GM19468 (cell line): ENCODE results near the gene LCA5L.
"Not testable (repeated sequence)": the region's sequence is repeated elsewhere in the genome, so short reads cannot be mapped to it uniquely, and the experiment has no call there.

Experiments
- ATAC-seq: cut with Tn5 transposase; IDR thresholded peaks from one replicate; pipeline ENCODE4 v1.9.1; 2021; ENCODE audit warnings: mild to moderate bottlenecking, moderate library complexity, moderate number of reproducible peaks; ENCODE audit not compliant: unreplicated experiment; ENCODE audit errors: extremely low read depth

LCA5L gene

DNA sequence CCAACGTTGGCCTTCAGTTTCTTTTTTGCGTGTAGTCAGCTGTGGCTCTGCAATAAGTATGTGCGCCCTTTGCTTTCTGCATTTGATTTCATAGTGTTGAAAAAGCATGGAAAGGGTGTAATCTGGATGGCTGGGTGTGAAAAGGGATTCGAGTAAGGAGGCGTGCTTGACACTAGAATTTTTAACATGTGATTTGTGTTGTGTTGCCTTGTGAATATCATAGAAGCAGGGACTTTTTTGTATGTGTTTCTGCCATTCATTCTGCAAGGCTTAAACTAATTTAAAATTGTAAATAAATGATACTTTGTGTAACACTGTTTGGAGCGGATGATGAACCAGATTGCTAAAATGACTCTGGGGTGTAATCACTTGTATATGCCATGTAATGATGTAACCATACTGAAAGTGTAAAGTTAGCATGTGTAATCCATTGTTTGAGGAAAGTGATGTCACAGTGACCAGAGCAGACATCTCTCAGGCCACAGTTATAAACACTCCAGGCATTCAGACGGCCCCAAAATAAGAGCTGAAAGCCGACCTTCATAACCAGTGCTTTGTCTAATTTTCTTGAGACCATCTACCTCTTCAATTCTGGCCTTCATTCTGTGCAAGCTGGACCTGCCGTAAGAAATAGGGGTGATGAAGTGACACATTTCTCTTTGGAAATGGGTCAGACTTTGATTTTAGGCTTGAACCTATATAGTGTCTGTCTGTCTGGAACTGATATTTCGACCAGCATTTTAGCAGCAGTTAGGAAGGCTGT is 6.8 kb upstream of the LCA5L start:
- ATAC-seq, result no peak

DNA sequence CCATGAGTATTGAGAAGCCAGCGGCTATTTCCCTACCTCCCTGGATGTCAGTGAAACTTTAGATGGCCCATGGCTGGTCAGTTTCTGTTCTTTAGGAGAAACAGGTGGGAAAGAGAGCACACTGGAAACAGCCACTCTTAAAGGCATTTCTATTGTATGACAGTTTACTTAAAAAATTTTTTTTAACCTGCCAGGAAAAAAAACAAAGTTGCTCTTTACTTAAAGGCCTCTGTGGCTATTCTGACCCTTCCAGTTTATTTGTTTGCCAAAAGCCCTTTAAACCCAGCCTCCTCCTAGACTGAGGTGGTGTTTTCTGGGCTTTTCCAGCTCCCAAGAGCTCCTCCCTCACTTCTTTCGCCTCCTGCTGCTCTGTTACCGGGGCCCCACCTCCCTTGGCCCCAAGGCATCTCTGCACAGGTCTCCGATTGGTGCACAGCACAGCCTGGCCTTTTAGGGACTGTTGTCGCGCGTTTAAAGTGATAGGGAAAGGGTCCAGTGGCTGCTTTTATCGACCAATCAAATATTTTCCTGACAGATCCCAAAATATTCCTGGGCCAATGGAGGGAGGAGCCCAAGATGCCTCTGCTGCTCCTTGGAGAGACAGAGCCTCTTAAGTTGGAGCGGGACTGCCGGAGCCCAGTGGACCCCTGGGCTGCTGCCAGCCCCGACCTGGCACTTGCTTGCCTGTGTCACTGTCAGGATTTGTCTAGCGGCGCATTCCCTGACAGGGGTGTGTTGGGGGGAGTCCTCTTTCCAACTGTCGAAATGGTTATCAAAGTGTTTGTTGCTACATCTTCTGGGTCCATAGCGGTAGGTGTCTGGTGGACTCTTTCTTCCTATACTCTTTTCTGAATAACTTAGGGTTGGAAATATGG is 6.0 kb upstream of the LCA5L start, which contains the start of gene SH3BGR:
Gene SH3BGR (plus strand): TSS at position 639 of the 875 bp plus-strand sequence. CDS start 127 bp downstream, at position 766.
- no peak for ATAC-seq

DNA sequence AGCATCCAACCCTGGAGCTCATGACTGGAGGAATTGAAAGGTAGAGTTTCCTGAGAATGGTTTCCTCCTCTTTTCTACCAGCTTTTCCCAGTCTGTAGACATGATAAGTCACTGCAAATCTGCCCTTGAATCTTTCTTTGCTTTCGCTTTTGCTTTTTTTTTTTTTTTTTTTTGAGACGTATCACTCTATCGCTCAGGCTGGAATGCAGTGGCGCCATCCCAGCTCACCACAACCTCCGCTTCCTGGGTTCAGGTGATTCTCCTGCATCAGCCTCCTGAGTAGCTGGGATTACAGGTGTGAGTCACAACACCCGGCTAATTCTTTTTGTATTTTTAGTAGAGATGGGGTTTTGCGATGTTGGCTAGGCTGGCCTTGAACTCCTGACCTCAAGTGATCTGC is 1.7 kb upstream of the LCA5L start:
- no peak for ATAC-seq

DNA sequence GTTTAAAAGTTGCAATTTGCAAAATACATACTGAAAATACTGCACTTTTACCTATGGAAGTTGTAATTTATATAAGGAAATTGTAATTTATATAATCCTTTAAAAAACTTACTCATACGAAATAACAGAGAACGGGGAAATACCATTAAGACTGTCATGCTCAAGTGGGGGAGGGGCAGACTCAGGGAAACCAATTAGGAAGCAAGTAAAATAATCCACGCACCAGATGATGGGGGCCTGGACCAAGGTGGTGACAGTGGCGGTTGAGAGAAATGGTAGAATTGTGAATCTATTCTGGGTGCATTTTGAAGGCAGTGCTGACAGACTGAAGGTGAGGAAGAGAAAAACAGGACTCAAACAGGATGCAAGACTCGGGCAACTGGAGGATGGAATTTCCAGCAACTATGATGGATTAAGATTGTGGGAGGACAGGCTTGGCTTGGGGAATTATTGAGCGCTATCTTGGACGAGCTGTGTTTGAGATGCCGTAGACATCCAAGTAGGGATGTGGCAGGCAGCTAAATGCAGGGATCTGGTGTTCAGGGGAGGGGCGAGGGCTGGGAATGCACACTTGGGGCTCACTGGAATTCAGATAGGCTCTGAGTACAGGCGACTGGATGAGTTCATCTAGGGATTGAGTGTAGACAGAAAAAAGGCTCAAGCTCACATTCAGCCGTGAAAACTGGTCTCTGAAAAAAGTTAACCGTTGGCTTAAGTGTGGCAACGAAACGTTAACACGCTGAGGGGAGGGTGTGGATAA is 977 bp downstream of the LCA5L start:
- no peak for ATAC-seq

DNA sequence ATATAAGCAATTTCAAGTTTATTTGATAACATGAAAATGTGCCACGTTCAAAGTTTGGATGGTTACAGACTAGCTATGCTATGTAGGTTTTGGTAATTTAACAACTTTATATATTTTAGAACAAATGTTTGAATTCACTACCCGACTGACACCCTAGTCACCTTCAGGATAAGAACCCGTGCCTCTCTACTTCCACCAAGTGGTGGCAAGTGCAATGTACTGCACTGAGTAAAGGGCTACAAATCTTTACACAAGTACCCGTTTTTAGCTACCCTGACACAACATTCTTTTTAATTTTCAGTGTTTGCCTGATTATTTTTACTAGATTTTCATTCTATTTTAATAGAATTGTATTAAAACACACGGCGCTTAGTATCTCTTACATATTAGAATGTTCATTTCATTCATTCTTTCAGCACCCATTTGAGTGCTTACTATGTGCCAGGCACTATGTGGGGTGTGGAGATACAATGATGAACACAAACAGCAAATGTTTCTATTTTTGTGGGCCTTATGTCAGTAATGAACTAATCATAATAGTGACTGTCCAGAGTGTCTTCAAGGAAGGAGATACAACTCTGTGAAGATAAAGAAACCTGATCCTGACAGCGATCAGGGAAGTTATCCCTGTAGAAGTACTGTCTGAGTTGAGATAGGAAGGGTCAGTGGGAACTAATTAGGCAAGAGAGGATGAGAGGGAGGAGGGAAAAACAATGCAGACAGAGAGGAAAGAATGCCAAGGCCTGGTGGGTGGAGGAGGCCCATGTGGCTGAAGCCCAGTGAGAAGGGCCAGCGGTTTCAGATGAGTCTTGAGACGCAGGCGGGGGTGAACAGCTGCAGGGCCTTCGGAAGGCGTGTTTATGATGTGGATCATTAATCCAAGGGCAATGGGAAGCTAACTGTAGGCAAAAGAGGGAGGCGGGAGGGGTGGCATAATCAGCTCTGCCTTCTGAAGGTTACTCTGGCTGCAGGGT is 3.8 kb downstream of the LCA5L start:
- no peak for ATAC-seq

- ATAC-seq, result no peak
Measured at GRCh38 chr21:39439232-39439631, 6.3 kb downstream of the LCA5L start.

DNA sequence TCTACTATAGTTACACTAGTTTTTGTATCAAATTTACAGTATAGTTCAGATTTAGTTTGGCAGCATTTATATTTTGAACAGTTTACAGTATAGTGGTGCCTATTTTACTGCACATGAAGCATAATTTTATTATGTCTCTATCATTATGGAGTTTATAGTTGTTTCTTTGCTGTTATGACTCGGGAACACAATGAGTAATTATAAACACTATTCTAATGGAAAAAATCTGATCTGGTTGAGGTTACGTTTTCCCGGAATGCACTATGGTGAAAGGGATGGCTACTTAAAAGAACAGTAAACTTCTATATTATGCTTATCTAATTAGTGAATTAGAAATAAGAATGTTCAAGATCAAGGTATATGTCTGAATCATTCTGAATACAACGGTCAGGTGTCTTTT is 10.6 kb downstream of the LCA5L start:
- no peak for ATAC-seq

- no peak for ATAC-seq
Measured at GRCh38 chr21:39430954-39431353, 14.6 kb downstream of the LCA5L start.

- ATAC-seq, result no peak
Measured at GRCh38 chr21:39430457-39430856, 15.1 kb downstream of the LCA5L start.

DNA sequence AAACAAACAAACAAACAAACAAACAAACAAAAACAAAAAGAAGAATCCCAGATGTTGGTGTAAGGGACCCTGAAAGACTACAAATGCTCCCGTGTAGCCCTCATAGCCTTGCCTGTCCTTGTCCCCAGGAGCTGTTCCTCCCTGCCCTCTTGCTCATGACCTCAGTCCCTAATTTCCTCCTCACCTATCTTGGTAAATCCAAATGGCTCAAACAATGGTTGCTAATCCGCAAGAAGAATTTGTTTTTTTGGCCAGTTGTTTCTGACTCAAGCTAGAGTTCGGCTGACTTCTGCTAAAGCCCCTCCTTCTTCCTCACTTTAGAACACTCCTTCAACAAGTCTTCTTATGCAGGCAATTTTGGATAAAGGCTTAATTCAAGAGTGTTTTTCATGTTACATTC is 15.6 kb downstream of the LCA5L start:
- ATAC-seq, result no peak

DNA sequence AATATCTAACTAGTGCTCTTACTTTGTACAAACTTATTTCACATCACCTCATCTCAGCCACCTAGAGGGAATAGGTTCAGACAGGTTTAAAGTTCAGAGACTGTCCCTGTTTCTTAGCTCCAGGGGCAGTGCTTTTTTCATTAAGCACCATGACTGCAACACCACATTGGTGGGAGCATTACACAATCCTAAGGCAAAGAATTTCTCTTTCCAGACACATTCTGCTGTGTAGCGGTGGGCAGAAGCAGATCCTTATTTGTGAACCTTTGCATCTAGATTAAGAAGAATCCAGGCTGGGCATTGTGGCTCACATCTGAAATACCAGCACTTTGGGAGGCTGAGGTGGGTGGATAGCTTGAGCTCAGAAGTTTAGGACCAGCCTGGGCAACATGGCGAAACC is 16.1 kb downstream of the LCA5L start:
- ATAC-seq, result no peak

GRCh38 chr21:39422527-39423241 is 22.9 kb downstream of the LCA5L start:
- no peak for ATAC-seq

- ATAC-seq, result not testable (repeated sequence)
Measured at GRCh38 chr21:39419204-39419603, 26.4 kb downstream of the LCA5L start.

DNA sequence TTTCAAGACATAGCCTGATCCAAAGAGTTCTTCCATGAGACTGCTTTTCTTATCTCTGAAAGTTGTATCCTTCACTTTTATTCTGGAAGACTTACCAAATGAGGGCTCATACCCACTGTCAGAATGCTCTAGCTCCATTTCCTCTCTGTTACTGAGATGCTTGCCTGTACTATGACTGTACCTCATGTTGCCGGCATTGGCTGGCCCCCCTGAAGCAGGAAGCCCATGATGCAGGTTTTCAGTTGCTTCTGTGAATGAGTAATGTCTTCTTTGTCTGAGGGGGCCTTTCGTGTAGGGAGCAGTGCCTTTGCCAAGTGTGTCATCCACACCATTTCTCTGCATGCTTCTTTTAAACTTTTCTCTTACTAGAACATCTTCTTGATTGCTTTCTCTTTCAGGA is 39.5 kb downstream of the LCA5L start:
- no peak for ATAC-seq

DNA sequence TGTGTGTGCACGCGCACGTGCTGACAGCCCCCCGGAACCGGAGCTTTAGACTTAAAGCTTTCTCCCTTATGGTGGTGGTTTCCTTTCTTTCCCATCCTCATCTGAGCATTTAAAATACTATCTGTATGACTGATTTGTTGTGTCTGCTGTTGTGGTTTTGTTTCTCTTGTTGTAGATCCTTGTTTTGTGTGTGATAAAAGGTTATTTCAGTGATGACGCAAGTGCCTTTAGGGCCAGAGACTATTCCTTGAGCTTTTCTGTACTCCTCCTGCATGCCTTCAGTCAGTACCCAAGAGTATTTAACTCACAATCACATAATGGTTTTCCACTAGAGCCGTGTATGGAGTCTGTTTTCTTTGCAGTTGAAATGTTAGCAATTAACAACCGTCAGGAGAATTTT is 45.4 kb downstream of the LCA5L start:
- no peak for ATAC-seq

- no peak for ATAC-seq
Measured at GRCh38 chr21:39397646-39398385, 47.8 kb downstream of the LCA5L start.

DNA sequence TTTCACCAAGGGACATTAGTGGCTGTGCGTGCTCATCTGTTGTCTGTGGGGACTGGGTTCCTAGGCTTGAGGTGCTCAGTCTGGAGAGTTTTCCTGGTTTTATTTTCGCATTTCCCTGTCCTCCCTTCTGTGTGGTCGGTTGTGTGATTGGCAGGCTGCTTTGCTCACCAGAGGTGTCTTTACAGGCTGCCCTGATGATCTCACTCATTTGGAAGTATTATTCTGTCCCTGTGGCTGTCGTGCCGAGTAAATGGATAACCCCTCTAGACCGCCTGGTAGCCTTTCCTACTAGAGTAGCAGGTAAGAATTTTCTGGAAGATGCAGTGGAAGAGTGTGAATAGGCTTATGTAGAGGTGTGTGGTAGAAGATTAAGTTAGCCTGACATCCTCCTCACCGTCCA is 52.6 kb downstream of the LCA5L start:
- ATAC-seq, result no peak

- no peak for ATAC-seq
Measured at GRCh38 chr21:39390212-39390765, 55.3 kb downstream of the LCA5L start.
